ENCODE measurements around the gene TMPRSS11F.
A peak's percentile ranks its signal among the peaks of the same experiment; 100 is the strongest.
"Not testable (repeated sequence)": the region's sequence is repeated elsewhere in the genome, so short reads cannot be mapped to it uniquely, and the experiment has no call there.

The TMPRSS11F gene

DNA sequence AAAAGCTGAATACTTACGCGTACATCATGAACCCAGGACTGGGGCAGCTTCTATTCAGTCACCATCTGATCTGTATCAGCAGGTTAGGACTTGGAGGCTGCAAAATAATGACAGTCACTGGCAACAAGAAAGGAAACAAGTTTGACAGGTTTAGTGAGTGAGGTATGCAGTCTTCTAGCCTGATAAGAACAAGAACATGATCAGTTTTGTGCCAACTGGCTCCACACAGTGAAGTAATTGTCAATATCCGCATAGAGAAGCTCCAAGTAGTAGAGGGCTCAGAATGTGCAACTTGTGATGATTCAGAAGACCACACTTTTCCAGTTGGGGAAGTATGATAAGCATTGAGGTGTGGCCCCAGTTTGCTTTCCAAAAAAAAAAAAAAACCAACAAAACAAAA is at the start of gene TMPRSS11F:
TSS of gene TMPRSS11F (minus strand) at position 77 of the 400 bp plus-strand sequence. CDS start at position 28, 49 bp downstream.
- DNase-seq: no peak

DNA sequence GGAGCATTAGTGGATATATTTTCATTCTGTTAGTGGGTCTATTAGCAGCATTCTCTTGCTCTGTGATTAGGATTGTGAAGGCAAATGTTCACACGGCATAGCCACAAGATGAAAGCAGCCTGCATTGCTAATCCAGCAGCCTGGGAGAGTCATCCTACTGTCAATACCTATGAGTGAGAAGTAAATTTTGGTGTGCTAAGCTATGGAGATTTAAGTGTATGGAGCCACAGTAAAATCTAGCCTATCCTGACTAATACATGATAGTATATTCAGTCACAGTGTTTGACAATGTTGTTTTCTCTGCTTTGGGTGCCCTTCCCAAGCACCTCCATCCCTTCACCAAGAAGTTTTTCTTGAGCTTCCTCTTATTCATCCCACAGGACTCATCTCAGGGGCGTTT is 47.2 kb upstream of the TMPRSS11F start:
- no peak for DNase-seq

DNA sequence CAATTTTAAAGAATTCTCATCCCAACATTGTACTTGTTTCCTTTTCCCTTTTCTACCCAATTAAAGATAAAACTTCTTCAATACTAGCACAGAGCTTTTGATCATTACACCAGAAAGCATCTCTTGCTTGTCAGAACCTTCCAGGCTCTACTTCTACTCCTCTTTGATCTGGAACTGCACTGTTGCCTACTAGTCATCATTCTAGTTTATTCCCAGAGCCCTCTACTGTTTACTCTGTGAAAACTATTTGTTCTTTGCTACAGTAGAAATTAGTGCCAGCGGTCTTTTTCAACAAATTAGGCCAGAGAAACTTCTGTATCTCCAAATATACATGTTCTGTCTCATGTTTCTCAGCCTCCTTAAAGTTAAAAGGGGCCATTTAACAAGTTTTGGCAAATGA is 46.8 kb upstream of the TMPRSS11F start:
- no peak for DNase-seq

- DNase-seq: peak; percentile 19
These were observed 46.0 kb upstream of the TMPRSS11F start for GRCh38 chr4:68175562-68176155.

DNA sequence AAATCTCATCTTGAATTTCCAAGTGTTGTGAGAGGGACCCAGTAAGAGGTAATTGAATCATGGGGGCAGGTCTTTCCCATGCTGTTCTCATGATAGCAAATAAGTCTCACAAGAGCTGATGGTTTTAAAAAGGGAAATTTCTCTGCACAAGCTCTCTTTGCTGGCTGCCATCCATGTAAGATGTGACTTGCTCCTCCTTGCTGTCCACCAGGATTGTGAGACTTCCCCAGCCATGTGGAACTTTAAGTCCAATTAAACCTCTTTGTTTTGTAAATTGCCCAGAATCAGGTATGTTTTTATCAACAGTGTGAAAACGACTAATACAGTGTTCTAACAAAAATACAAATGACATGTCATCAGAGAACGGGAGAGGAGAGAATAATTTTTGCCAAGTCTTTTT is 44.7 kb upstream of the TMPRSS11F start:
- DNase-seq: not testable (repeated sequence)

DNA sequence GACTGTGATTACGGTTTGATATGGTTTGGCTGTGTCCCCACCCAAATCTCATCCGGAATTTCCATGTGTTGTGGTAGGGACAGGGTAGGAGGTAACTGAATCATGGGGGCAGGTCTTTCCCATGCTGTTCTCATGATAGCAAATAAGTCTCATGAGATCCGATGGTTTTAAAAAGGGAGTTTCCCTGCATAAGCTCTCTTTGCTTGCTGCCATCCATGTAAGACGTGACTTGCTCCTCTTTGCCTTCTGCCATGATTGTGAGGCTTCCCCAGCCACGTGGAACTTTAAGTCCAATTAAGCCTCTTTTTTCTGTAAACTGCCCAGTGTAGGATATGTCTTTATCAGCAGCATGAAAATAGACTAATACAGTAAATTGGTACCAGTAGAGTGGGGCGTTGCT is 42.5 kb upstream of the TMPRSS11F start:
- DNase-seq: not testable (repeated sequence)

DNA sequence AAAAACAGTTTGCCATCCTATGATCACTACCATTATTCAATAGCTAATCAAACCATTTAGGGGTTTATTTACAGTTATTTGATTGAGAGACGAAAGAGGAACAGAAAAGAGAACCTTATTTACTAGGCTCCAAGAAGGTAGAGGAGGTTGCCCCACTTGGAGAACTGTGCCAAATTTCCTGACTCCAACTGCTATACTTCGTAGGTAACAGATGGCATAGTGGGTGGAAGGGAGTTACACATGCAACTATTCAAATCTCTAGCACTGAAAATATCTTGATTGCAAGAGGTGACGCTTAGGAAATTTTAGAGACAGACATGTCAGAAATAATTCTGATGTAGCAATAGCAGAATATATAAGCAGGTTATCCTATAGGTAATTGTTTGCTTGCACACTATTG is 38.0 kb upstream of the TMPRSS11F start:
- DNase-seq: no peak

DNA sequence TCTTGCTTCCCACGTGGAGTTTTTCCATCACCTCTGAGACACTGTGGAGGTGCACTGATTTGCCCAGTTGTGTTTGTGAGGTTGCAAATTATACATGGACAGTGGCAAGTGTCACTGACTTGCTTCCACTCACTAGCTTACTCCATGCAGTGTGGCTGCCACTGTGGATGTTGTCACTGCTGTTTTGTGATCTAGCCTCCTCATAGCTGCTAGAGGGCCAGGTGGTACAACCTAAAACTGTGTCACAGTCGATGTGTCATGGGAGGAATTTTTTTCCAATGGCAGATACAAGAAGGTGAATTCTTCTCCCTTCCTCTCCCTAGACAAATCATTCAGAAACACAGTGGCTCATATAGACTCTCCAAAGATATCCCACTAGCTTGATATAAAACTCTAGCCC is 37.5 kb upstream of the TMPRSS11F start:
- DNase-seq: no peak

- DNase-seq: no peak
These were observed 34.1 kb upstream of the TMPRSS11F start for GRCh38 chr4:68163754-68164153.

DNA sequence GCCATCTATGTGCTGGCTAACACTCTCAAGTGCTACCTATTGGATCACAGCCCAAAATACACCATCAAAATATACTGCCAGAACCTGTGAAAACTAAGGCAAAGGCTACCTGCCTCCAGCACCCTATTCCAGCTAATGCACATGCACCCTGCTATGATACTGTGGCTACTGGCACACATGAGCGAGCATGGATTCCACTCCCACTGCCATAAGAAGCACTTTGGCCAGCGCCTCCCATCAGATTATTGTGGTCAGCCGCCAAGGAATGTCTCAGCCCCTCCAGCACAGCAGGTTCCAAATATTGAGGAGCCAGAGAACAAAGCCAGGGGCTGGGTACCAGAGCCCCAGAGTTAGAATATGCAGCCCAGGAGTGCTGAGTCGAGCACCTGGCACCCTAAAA is 32.5 kb upstream of the TMPRSS11F start:
- no peak for DNase-seq

GRCh38 chr4:68152411-68152810 is 22.7 kb upstream of the TMPRSS11F start:
- no peak for DNase-seq

DNA sequence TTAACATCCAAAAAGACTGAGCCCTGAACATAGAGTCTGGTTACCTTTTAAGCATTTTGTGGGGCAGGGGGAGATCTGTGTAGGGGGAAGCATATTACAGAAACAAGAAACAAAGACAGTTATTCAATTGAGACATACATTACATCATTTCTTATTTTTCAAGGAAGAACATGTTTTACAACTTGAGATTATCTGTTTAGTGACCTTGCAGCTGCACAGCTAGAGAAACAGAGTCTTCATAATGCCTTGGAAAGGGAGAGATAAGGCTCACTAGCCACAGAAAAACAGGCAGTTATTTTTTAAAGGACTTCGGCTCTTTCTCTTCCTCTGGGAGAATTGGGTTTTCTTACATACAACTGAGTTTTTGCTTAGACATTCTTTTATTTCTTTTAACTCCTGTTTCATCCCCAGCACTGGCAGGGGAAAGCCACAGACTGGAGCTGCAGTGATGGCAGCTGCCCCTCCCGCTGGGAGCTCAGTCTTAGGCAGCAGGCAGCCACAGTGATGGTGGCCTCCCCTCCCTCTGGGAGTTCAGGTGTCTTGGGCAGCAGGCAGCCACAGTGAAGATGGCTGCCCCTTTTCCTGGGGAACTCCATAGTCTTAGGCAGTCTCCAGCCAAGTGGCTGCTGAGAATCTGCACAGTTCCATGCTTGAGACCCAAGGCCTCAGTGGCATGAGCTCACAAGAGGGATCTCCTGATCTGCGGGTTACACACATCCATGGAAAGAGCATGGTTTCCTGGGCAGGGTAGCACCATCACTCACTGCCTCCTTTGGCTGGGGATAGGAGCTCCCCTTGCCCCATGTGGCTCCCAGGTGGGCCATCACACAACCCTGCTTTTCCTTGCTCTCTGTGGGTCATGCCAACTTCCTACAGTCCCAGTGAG is 19.4 kb upstream of the TMPRSS11F start:
- no peak for DNase-seq

DNA sequence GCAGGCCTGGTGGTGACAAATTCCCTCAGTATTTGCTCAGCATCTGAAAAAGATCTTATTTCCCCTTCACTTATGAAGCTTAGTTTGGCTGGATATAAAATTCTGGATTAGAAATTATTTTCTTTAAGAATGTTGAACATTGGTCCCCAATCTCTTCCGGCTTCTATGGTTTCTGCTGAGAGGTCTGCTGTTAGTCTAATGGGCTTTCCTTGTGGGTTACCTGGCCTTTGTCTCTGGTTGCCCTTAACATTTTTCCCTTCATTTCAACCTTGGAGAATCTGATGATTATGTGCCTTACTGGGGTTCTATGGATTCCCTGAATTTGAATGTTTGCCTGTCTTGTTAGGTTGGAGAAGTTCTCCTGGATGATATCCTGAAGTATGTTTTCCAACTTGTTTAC is 17.4 kb upstream of the TMPRSS11F start:
- DNase-seq: no peak

GRCh38 chr4:68145261-68145660 is 15.6 kb upstream of the TMPRSS11F start:
- no peak for DNase-seq

DNA sequence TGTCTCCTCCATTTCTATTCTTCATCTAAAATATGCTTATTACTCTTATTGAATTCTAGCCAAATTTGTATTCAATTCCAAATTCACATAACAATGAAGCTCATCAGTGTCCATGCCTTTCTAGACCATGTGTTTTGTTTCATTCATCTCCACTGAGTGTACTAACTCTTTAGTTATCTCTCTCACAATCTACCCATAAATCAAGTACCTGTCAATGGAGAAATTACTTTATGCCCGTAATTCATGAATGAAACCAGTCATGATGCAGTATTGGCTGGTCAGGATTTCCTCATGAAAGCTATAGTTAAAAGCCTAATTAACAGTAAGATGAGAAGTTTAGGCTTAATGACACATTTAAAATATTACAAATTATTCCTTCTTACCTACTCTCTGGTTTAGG is 12.2 kb upstream of the TMPRSS11F start:
- DNase-seq: no peak

DNA sequence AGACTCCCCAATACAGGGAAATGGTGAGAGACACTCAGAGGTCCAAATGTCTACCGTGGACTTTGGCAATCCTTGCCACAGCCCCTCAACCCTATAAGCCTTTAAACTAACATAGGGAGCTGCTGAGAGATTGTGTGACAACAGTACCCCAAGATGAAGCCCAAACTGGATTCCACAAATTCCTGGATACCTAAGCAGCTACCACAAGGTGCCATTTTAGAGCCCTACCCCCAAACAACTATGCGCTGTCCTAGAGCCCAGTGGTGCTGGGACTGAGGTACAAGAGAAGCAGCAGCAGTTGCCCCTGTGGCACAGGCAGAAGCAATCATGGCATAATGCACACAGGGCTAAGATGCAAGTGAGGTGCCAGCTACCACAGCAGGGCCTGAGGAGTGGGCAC is 2.7 kb upstream of the TMPRSS11F start:
- DNase-seq: no peak

GRCh38 chr4:68124262-68124661 is 5.4 kb downstream of the TMPRSS11F start:
- no peak for DNase-seq

DNA sequence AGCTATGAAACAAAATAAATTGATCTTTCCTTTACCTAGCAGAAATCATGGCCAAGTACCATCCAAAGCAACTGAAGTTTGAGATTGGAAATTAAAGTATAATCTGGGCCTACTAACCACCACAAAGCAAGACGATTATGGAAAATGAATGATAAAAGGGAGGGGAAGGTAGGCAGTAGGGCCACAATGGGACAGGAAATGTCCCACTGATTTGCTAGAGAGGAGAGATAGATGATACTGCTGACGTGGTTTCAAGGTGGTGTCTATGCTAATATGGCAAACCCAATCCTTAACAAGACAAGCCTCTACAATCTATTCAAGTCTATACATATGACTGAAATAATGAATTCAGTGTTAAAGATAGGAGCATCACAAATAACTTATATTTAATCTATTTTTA is 6.1 kb downstream of the TMPRSS11F start:
- no peak for DNase-seq

- DNase-seq: no peak
These were observed 9.7 kb downstream of the TMPRSS11F start for GRCh38 chr4:68119921-68120320.

GRCh38 chr4:68110441-68110840 is 19.2 kb downstream of the TMPRSS11F start:
- DNase-seq: no peak

GRCh38 chr4:68109868-68110267 is 19.8 kb downstream of the TMPRSS11F start:
- DNase-seq: no peak

GRCh38 chr4:68082758-68083157 is 46.9 kb downstream of the TMPRSS11F start:
- no peak for DNase-seq

- no peak for DNase-seq
These were observed 49.7 kb downstream of the TMPRSS11F start for GRCh38 chr4:68079928-68080327.

- DNase-seq: no peak
These were observed 51.9 kb downstream of the TMPRSS11F start for GRCh38 chr4:68077737-68078136.

DNA sequence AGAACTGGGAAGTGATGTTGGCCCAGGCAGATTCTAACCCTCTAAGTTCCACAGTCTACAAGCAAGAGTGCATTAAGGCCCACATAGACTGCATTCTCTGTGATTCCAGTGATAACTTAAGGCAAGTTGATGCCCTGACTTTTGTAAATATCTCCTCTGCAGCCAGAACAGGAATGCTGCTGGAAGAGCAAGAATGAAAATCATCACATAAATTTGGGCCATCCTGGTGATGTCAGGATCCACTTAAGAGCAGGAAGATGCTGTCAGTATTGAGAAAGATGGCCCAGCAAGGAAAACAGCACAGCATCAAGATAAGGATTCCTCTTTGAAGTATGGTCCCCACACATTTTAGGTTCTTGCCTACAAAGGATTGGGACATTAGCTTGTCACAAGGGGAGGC is 52.4 kb downstream of the TMPRSS11F start:
- DNase-seq: no peak

All from CD4-positive, alpha-beta T cell treated with Interleukin-17A for 4 hours (primary cell).